Activated T-helper 9 cell treated with anti-CD3 and anti-CD28 coated beads, Interleukin-2, amount 50 U/mL, for 16 hours (primary cell): ENCODE measurements around the gene DIPK1A.
"Not testable (repeated sequence)": the region's sequence is repeated elsewhere in the genome, so short reads cannot be mapped to it uniquely, and the experiment has no call there.

Experiments used
- DNase-seq: peaks from one replicate; pipeline ENCODE4 v3.0.0-alpha.2; 2020; ENCODE audit warnings: low read depth

Gene DIPK1A

GRCh38 chr1:92980732-92981647, 19.7 kb upstream of the DIPK1A start:
- no peak for DNase-seq

- no peak for DNase-seq
Observed at GRCh38 chr1:92975551-92976232, 14.4 kb upstream of the DIPK1A start.

GRCh38 chr1:92974112-92974511, 12.8 kb upstream of the DIPK1A start:
- DNase-seq = not testable (repeated sequence)

- DNase-seq = no peak
Observed at GRCh38 chr1:92973203-92973897, 12.1 kb upstream of the DIPK1A start.

DNA sequence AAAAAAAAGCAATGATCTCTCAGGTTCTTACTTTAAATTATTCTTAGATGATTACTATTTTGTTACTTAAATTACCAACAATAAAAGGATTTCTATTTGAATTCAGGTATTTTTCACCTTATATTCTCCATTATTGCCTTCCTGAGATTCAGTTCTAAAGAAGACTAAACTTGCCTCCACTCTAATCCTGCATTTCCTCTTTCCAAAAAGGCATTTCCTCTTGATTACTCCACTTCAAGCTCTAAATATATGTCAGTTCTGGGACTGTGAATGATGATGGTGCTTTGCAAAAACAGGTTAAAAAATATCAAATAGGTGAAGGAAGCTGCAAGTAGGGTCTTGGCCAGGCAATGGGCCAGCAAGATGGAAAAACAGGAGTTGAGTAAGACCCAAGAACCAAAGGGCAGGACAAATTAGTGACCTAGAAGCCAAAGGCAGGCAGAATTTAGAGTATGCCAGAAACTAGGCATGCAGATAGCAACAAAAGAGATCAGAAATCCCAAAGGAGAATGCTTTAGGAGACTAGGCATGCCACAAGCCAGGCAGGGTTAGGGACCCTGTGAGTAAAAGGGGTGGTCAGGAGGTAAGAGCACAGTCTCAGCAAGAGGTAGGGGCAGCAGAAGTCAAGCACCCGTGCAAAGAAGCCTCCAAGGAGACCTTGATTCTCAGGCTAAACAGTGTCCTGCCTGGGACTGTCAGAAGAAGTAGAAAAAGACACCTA, 11.3 kb upstream of the DIPK1A start:
- no peak for DNase-seq

DNA sequence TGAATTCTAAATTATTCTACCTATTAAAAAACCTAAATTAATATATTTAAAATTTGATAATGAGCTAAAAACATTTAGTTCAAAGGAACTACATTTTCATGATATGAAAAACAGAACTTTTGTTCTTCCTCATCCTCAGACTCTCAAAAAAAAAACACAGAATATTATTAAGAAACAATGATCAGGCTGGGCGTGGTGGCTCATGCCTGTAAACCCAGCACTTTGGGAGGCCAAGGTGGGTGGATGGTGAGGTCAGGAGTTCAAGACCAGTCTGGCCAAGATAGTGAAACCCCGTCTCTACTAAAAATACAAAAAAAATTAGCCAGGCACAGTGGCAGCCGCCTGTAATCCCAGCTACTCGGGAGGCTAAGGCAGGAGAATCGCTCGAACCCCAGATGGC, 10.7 kb upstream of the DIPK1A start:
- not testable (repeated sequence) for DNase-seq

GRCh38 chr1:92970990-92971689, 9.9 kb upstream of the DIPK1A start:
- DNase-seq = no peak

DNA sequence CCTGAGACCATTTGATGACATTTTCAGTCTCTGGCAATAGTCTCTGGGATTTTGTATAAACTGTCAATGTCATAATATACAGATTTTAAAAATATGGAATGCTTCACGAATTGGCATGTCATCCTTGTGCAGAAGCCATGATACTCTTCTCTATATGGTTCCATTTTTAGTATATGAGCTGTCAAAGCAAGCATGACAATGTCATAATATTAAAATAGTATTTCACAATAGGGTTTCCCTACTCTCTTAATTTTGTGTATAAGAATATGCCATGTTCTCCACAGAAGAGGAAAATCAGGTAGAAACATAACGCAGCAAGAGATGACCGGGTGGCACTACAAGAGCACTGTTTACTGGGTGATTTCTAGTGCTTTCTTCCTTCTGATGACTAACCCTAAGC, 8.3 kb upstream of the DIPK1A start:
- no peak for DNase-seq

DNA sequence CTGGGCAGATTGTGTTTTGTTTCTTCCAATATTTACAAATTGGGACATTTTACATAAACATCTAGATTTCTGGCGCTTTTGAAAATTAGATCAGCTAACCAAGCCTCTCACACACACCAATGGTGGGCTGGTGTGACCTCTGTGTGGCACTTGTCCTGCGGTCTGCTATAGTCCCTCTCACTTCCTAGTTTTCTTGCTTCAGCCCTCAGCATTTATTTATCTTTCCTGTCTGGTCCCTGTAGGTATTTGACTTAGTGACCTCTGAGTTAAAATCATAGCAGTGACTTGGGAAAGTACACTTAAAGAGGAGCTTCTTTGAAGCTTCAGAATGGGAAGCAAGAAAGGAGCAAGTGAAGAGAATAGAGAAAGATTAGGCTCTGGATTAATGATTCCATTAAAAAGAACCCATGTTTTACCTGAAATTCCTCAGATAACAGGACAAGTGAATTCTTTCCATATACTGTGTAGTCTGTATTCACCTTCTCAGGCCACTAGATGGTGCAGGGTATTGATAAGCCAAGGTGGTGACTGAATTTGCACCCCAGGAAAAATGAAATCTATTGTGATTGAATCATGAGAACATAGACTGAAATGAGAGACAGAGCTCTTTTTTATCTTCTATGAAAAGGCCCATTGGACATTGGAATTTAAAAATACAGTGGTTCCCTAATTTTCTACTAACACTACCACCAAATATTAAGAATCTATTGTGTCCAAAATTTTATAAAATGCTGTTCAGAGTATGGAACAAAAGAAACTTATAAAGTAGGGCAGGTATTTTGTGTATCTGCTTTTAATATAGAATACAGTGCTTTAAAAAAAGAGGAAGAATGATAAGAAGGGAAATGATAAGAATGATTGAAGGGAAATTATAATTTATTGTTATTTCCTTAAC, 7.1 kb upstream of the DIPK1A start:
- no peak for DNase-seq

GRCh38 chr1:92964998-92965397, 3.7 kb upstream of the DIPK1A start:
- DNase-seq = no peak

DNA sequence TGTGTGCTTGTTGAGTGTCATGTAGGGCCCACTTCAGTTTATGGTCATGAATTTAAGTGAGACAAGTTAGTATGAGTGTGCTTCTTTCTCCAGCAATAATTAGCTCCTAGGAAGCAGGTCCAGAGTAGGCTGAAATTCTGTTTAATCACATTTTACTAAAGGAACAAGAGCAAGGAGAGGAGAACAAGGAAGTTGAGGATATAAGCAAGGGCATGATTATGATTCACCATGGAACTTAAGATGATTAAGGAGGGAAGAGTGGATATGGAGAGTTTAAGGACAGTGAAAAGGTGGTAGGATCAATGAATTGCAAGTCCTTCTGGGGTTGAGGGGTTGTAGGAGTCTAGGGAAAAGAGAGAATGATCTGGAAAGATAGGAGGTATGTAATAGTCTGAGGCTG, 3.1 kb upstream of the DIPK1A start:
- no peak for DNase-seq

- peak; percentile 47 for DNase-seq
Observed at GRCh38 chr1:92961896-92962752, 862 bp upstream of the DIPK1A start.

- DNase-seq = peak; percentile 53
Observed at GRCh38 chr1:92960395-92961130, 699 bp downstream of the DIPK1A start.

- no peak for DNase-seq
Observed at GRCh38 chr1:92958203-92958970, 2.9 kb downstream of the DIPK1A start.

DNA sequence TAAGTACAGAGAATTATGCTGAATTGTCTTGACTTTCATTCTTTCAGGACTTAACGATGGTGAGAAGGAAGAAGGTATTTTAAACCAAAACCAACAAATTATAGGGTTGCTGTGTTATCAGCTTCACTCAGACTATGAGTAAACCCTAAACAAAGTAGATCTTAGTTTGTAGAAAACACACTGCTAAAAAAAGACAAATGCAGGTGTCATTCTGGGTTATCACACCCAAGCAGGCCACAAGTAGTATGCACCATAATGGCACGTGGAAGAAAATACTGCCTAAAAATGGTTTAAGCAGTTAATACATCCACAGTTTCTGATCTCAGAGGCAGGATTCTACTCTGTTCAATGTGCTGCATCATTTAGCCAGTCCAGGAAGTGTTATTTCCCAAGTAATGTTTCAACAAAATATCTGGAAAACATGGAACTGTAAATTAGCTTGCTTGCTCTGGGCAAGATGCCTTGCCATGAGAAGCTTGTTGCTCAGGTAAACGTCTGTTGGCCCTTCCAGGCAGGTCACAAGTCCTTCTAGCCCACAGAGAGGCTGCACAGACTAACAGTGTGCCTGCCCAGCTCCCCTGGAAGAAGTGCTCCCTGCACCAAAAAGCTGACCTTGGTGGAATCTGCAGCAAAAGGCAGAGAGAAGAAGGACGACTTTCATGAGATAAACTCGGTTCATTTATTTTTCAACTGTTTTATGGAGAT, 4.1 kb downstream of the DIPK1A start:
- no peak for DNase-seq

DNA sequence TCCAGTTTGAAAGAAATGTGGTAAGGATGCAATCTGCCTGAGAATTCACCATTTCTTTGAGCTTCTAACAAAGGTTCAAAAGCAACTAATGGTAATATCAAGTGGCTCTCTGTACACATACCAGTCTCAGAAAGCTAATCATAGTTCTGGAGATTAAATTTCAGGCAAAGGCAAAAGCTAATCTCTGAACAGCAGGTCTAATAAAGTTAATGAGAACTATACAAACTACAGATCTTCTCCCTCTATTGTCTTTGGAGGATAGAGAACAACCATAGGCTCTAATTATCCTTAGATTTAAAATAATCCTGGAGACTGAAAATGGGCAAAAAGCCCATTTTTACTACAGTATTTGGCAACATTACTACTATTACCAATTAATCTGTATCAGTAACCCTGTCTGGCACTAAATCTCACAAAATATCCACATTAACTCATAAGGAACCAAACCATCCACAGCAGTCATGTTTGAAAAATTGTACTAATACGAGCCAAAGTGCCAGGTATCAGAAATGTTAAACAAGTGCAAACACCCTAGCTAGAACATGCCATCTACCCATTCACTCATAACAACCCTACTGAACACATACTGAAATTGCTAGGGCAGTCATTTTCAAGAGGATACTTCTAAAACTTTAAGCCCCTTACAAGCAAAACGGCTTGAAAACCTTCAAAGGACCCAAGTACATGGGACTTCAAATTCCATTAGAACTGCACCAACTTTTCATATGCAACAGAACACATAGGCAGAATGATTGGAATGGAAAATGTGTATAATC, 4.8 kb downstream of the DIPK1A start:
- no peak for DNase-seq

- no peak for DNase-seq
Observed at GRCh38 chr1:92953491-92953890, 7.8 kb downstream of the DIPK1A start.
